ENCODE data around the gene FLNB. TPM values are rescaled to one million over a fixed set of nuclear protein-coding genes. Genes with fewer than 3 reads are reported as not detected.

Gene FLNB
- total and polyA plus RNA-seq, 2 of the 13 experiments (the other 11 are each of a cell fraction or from before 2014, with no cell fraction given): 106 to 130 TPM

DNA sequence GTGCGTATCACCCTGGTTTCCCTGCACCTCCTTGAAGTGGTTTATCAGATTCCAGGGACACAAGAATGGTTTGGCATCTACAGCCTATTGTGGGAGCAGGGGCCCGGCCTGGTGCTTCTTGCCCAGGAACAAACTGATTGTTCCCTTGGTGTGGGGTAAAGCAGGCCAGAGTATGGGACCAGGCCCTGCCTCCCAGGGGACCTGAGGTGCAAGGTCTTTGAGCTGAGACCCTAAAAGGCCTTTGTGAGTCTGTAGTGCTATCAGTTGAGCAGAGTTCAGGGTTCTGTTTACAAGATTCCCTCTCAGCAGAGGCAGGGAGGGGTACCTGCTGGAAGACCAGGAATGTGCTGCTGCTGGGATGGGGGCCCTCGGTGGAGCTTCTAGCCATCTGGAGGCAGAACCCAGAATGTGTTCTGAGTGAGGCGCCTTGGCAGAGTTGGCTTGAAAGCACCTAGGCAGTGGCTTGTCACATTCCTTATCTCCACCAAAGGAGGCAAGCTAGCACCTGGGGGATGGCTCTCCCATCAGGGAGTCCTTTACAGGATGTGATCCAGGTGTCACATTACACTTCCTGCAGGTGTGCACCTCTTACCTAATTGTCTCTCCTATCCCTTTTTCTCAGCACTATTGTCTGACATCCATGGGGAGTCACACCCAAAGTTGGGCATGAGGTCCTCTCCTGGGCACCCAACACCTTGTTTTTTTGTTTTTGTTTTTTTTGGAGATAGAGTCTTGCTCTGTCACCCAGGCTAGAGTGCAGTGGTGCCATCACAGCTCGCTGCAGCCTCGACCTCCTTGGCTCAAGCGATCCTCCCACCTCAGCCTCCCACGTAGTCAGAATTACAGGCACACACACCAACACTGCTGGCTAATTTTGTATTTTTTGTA is 13.1 kb downstream of the FLNB start (continued):
- TF ChIP-seq NFE2 (CRISPR knock-in tag; IDR thresholded peaks at IDR 0.05) (no peak), ZFP82 (CRISPR knock-in tag; IDR thresholded peaks at IDR 0.05; ENCODE audit: borderline replicate concordance) (no peak), ZNF747 (CRISPR knock-in tag; IDR thresholded peaks at IDR 0.05; ENCODE audit: borderline replicate concordance) (no peak), DMTF1 (CRISPR knock-in tag; IDR thresholded peaks at IDR 0.05) (no peak), ZNF746 (CRISPR knock-in tag; IDR thresholded peaks at IDR 0.05) (peak; percentile 60; the same call in 1 of the 2 replicates), GABPA (IDR thresholded peaks at IDR 0.05; ENCODE audit: low read depth, low read length) (no peak), GABPA (CRISPR knock-in tag; IDR thresholded peaks at IDR 0.05; ENCODE audit: low read depth) (peak; percentile 25; the same call in 1 of the 2 replicates), ZNF501 (CRISPR knock-in tag; IDR thresholded peaks at IDR 0.05) (peak; percentile 76), ZNF782 (CRISPR knock-in tag; IDR thresholded peaks at IDR 0.05; ENCODE audit: borderline replicate concordance) (no peak; the same call in 1 of the 2 replicates), ZNF674 (CRISPR knock-in tag; IDR thresholded peaks at IDR 0.05; ENCODE audit: low read depth) (no peak), RXRA (CRISPR knock-in tag; IDR thresholded peaks at IDR 0.05) (peak; percentile 81), ZNF264 (CRISPR knock-in tag; IDR thresholded peaks at IDR 0.05) (peak; percentile 80), ZMYM4 (CRISPR knock-in tag; IDR thresholded peaks at IDR 0.05) (peak; percentile 79), BCL6 (CRISPR knock-in tag; IDR thresholded peaks at IDR 0.05) (peak; percentile 78), ZNF205 (CRISPR knock-in tag; IDR thresholded peaks at IDR 0.05) (peak; percentile 65; the same call in 1 of the 2 replicates)
- TF ChIP-seq, protein P1, sequence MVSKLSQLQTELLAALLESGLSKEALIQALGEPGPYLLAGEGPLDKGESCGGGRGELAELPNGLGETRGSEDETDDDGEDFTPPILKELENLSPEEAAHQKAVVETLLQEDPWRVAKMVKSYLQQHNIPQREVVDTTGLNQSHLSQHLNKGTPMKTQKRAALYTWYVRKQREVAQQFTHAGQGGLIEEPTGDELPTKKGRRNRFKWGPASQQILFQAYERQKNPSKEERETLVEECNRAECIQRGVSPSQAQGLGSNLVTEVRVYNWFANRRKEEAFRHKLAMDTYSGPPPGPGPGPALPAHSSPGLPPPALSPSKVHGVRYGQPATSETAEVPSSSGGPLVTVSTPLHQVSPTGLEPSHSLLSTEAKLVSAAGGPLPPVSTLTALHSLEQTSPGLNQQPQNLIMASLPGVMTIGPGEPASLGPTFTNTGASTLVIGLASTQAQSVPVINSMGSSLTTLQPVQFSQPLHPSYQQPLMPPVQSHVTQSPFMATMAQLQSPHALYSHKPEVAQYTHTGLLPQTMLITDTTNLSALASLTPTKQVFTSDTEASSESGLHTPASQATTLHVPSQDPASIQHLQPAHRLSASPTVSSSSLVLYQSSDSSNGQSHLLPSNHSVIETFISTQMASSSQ (IDR thresholded peaks at IDR 0.05; ENCODE audit: low read depth): no peak
- TF ChIP-seq, protein P1 (CRISPR knock-in tag; IDR thresholded peaks at IDR 0.05; ENCODE audit: borderline replicate concordance): 0 out of 2 replicates have a peak, but pooled peaks have one; percentile 53
- TF ChIP-seq, protein P2, sequence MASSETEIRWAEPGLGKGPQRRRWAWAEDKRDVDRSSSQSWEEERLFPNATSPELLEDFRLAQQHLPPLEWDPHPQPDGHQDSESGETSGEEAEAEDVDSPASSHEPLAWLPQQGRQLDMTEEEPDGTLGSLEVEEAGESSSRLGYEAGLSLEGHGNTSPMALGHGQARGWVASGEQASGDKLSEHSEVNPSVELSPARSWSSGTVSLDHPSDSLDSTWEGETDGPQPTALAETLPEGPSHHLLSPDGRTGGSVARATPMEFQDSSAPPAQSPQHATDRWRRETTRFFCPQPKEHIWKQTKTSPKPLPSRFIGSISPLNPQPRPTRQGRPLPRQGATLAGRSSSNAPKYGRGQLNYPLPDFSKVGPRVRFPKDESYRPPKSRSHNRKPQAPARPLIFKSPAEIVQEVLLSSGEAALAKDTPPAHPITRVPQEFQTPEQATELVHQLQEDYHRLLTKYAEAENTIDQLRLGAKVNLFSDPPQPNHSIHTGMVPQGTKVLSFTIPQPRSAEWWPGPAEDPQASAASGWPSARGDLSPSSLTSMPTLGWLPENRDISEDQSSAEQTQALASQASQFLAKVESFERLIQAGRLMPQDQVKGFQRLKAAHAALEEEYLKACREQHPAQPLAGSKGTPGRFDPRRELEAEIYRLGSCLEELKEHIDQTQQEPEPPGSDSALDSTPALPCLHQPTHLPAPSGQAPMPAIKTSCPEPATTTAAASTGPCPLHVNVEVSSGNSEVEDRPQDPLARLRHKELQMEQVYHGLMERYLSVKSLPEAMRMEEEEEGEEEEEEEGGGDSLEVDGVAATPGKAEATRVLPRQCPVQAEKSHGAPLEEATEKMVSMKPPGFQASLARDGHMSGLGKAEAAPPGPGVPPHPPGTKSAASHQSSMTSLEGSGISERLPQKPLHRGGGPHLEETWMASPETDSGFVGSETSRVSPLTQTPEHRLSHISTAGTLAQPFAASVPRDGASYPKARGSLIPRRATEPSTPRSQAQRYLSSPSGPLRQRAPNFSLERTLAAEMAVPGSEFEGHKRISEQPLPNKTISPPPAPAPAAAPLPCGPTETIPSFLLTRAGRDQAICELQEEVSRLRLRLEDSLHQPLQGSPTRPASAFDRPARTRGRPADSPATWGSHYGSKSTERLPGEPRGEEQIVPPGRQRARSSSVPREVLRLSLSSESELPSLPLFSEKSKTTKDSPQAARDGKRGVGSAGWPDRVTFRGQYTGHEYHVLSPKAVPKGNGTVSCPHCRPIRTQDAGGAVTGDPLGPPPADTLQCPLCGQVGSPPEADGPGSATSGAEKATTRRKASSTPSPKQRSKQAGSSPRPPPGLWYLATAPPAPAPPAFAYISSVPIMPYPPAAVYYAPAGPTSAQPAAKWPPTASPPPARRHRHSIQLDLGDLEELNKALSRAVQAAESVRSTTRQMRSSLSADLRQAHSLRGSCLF (CRISPR knock-in tag; IDR thresholded peaks at IDR 0.05; ENCODE audit: borderline replicate concordance): no peak
